ENCODE data around the gene GNB5.
"Not testable (repeated sequence)": the region's sequence is repeated elsewhere in the genome, so short reads cannot be mapped to it uniquely, and the experiment has no call there.

The GNB5 gene

DNA sequence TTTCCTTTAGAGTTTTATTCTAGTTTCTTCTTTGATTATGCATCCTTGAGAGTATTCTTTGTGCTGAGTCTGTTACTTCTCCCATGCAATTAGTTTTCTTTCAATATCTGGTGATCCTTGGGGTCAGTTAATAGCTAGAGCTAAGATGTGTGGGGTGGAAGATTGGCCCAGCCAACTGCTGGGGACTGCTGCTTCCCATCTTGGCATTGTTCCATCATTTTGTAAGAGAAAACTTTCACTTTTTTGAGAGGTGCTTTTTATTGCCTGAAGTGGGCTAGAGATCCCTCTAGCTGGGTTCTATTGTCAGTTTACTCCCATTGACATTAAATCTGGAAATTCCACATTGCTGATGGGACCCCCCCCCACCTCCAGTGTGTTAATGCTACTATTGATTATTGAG lies 94.0 kb downstream of the GNB5 start:
- Histone ChIP-seq H3K4me3 (no peak overlapping the region), H3K4me1 (peaks cover 0 to 34% (median 25%) of the 10 kb centered on the region in 4 donors), H3K27ac (no peak overlapping the region), H3K27me3 (no peaks in the 10 kb centered on the region), H3K9me3 (no peaks in the 10 kb centered on the region), H3K36me3 (no peaks in the 10 kb centered on the region)
- TF ChIP-seq, protein P1, sequence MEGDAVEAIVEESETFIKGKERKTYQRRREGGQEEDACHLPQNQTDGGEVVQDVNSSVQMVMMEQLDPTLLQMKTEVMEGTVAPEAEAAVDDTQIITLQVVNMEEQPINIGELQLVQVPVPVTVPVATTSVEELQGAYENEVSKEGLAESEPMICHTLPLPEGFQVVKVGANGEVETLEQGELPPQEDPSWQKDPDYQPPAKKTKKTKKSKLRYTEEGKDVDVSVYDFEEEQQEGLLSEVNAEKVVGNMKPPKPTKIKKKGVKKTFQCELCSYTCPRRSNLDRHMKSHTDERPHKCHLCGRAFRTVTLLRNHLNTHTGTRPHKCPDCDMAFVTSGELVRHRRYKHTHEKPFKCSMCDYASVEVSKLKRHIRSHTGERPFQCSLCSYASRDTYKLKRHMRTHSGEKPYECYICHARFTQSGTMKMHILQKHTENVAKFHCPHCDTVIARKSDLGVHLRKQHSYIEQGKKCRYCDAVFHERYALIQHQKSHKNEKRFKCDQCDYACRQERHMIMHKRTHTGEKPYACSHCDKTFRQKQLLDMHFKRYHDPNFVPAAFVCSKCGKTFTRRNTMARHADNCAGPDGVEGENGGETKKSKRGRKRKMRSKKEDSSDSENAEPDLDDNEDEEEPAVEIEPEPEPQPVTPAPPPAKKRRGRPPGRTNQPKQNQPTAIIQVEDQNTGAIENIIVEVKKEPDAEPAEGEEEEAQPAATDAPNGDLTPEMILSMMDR (IDR thresholded peaks at IDR 0.05), result no peak
- DNase-seq, result no peak
- intact Hi-C loops (cut with DNase I; ENCODE audit: low total_unique reads), result no loop called here

DNA sequence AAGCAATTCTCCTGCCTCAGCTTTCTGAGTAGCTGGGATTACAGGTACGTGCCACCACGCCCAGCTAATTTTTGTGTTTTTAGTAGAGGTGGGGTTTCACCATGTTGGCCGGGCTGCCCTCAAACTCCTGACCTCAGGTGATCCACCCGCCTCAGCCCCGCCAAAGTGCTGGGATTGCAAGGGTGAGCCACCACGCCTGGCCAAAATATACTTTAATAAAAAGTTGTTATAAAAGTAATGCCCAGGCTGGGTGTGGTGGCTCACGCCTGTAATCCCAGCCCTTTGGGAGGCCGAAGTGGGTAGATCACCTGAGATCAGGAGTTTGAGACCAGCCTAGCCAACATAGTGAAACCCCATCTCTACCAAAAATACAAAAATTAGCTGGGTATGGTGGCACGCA lies 94.7 kb downstream of the GNB5 start:
- H3K4me1 ChIP-seq, result peaks cover 0 to 34% (median 25%) of the 10 kb centered on the region in 4 donors
- H3K9me3 ChIP-seq; DNase-seq; intact Hi-C loops (cut with DNase I; ENCODE audit: low total_unique reads); H3K27ac ChIP-seq; H3K4me3 ChIP-seq; H3K27me3 ChIP-seq; H3K36me3 ChIP-seq: not testable (repeated sequence)

DNA sequence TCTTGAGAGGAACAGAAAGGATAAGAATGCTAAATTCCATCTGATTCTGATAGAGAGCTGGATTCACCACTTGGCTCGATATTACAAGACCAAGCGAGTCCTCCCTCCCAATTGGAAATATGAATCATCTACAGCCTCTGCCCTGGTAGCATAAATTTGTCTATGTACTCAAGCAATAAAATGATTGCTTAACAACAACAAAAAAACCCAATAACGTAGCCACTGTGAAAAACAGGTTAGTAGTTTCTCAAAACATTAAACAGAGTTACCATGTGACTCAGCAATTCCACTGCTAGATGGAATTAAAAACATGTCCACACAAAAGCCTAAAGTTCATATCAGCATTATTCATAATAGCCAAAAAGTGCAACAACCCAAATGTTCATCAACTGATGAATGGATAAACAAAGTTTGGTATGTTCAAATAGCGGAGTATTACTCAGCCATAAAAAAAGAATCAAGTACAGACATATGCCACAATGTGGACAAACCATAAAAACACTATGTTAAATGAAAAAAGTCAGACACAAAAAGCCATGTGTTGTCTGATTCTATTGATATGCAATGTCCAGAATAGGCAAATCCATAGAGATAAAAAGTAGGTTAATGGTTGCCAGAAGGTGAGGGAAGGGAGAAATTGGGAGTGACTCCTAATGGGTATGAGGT lies 95.5 kb downstream of the GNB5 start:
- H3K36me3 ChIP-seq, result no peaks in the 10 kb centered on the region
- H3K27me3 ChIP-seq, result no peaks in the 10 kb centered on the region
- H3K4me1 ChIP-seq, result peaks cover 0 to 30% (median 24%) of the 10 kb centered on the region in 4 donors
- H3K27ac ChIP-seq, result peak overlapping the region in 1 of 2 donors; percentile 59
- TF ChIP-seq, protein P1 (IDR thresholded peaks at IDR 0.05), result no peak
- no peaks in the 10 kb centered on the region for H3K9me3 ChIP-seq
- H3K4me3 ChIP-seq, result no peak overlapping the region
- intact Hi-C loops (cut with DNase I; ENCODE audit: low total_unique reads), result no loop called here
- no peak for DNase-seq

DNA sequence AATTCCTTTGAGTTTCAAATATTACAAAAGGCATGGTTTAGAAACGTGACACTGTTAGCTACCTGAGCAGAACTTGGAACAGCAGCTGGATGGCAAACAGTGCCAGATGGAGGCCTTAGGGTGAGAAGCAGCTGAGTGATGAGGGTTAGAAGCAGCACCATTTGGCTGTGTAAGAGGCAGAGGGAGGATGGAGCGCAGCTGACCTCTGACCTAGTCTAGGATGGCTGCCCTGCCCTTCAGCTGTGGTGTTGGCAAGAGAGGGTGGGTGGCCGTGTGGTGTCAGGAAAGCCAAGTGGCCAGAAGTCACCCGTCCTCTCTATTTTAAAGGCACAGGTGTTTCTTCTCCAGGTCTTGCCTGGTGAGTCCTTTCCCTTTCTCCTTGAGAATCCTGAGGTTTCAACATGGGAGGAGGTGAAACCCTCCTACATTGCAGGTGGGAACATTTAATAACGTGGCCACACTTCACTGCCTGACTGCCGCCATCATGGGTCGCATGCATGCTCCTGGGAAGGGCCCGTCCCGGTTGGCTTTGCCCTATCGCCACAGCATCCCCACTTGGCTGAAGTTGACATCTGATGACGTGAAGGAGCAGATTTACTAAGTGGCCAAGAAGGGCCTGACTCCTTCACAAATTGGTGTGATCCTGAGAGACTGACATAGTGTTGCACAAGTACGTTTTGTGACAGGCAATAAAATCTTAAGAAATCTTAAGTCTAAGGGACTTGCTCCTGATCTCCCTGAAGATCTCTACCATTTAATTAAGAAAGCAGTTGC lies 96.2 kb downstream of the GNB5 start:
- Histone ChIP-seq H3K27me3 (no peaks in the 10 kb centered on the region), H3K4me3 (no peak overlapping the region), H3K36me3 (no peaks in the 10 kb centered on the region), H3K9me3 (no peaks in the 10 kb centered on the region), H3K27ac (peak overlapping the region in 1 of 2 donors; percentile 59), H3K4me1 (peaks cover 0 to 29% (median 23%) of the 10 kb centered on the region in 4 donors)
- DNase-seq, result no peak
- intact Hi-C loops (cut with DNase I; ENCODE audit: low total_unique reads), result no loop called here
- TF ChIP-seq, protein P1 (IDR thresholded peaks at IDR 0.05), result no peak

DNA sequence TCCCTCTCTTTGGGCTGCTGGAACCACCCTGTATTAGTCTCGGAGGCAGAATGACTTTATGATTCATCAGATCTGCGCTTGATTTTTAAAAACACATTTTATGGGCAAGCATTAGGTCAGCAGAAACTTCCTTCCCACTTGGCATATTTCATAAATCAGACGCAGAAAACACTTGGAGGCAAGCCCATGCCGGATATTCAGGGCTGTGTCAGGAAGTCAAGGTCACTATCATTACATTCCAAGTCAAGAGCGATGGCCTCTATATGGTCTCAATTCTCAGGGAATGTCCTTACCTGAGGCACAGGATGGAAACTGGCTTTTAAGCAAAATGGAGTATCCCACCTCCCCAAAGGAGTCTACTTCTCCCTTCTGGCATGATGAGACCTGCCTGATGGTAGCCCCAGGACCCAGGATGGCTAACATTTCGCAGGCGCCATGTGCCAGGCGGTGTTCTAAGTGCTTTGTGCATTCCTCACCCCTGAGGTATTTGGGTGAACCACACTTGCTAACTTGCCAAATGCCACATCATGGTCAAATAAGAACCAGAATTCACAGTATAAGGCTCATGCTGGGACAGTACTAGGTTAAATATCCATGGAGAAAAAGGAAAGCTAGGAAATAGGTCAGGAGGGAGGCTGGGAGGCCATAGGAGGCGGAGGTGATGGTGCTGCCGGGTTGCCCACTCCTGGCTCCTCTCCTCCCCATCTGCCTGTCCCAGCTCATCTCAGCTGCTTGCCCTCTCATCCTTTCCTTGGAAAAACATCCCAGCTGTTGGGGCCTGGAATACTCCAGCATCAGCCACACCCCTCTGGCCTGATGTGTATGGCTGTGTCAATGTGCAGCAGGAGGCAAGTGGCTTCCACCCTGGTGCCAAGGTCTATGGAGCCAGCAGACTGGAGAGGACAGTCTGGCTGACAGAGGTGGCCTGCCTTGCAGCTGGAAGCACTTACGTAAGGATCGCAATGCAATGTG lies 97.4 kb downstream of the GNB5 start:
- H3K27ac ChIP-seq, result peak overlapping the region; percentile 59 to 64
- H3K36me3 ChIP-seq, result no peaks in the 10 kb centered on the region
- H3K9me3 ChIP-seq, result no peaks in the 10 kb centered on the region
- TF ChIP-seq, protein P1 (IDR thresholded peaks at IDR 0.05), result no peak
- intact Hi-C loops (cut with DNase I; ENCODE audit: low total_unique reads), result no loop called here
- peak; percentile 72 to 80 for DNase-seq
- H3K4me3 ChIP-seq, result no peak overlapping the region
- peaks cover 0 to 29% (median 23%) of the 10 kb centered on the region in 4 donors for H3K4me1 ChIP-seq
- no peaks in the 10 kb centered on the region for H3K27me3 ChIP-seq
